GM18951 (cell line): ENCODE data around the gene HECTD3.
A peak's percentile ranks its signal among the peaks of the same experiment; 100 is the strongest.
"Not testable (repeated sequence)": the region's sequence is repeated elsewhere in the genome, so short reads cannot be mapped to it uniquely, and the experiment has no call there.

Source experiments
- POLR2A ChIP-seq: IDR thresholded peaks from 4 replicates; pipeline ENCODE4 v1.6.1; 2011; ENCODE audit warnings: mild to moderate bottlenecking; ENCODE audit not compliant: insufficient read length, insufficient read depth; ENCODE audit errors: extremely low read depth
- in situ Hi-C: fragments of 300-500 bp; cut with MboI; formaldehyde crosslinking; loops from one replicate; pipeline ENCODE4 v1.12.0; 2022; ENCODE audit warnings: low sequenced_read_pairs, mixed read lengths, inconsistent platforms; ENCODE audit not compliant: unreplicated experiment

The HECTD3 gene

GRCh38 chr1:45011837-45012638 is 914 bp upstream of the HECTD3 start, which contains the start of gene UROD:
TSS of gene UROD (plus strand) at chr1:45012254. CDS start at chr1:45012266, 12 bp downstream.
- in situ Hi-C loops, result loop anchor here (5.0 to 10.0 kb wide), 3 partner anchors 290 to 563 kb away; partner anchors contain the start of gene TESK2
- peak; percentile 76 for TF ChIP-seq POLR2A

GRCh38 chr1:45009956-45010854 is 919 bp downstream of the HECTD3 start:
- in situ Hi-C loops, result loop anchor here (5.0 to 10.0 kb wide), 3 partner anchors 292 to 565 kb away; partner anchors contain the start of gene TESK2
- no peak for TF ChIP-seq POLR2A

GRCh38 chr1:45009296-45009865 is 1.7 kb downstream of the HECTD3 start:
- no peak for TF ChIP-seq POLR2A
- in situ Hi-C loops, result no loop called here

- in situ Hi-C loops, result no loop called here
- no peak for TF ChIP-seq POLR2A
These were observed 2.6 kb downstream of the HECTD3 start for GRCh38 chr1:45008516-45008915.

GRCh38 chr1:45008076-45008475 is 3.0 kb downstream of the HECTD3 start:
- in situ Hi-C loops, result no loop called here
- no peak for TF ChIP-seq POLR2A

- in situ Hi-C loops, result no loop called here
- no peak for TF ChIP-seq POLR2A
These were observed 3.8 kb downstream of the HECTD3 start for GRCh38 chr1:45007311-45007710.

- in situ Hi-C loops, result no loop called here
- no peak for TF ChIP-seq POLR2A
These were observed 5.4 kb downstream of the HECTD3 start for GRCh38 chr1:45005761-45006160.

GRCh38 chr1:45004281-45004920 is 6.7 kb downstream of the HECTD3 start:
- in situ Hi-C loops, result no loop called here
- no peak for TF ChIP-seq POLR2A

- TF ChIP-seq POLR2A, result no peak
- in situ Hi-C loops, result no loop called here
These were observed 7.4 kb downstream of the HECTD3 start for GRCh38 chr1:45003741-45004140.

- in situ Hi-C loops, result no loop called here
- TF ChIP-seq POLR2A, result no peak
These were observed 8.2 kb downstream of the HECTD3 start for GRCh38 chr1:45002650-45003645.

- in situ Hi-C loops, result not testable (repeated sequence)
These were observed 9.5 kb downstream of the HECTD3 start for GRCh38 chr1:45001576-45001975.

- no peak for TF ChIP-seq POLR2A
- in situ Hi-C loops, result no loop called here
These were observed 10.1 kb downstream of the HECTD3 start for GRCh38 chr1:45001011-45001481.
